Measurements from ENCODE around the gene IER2.

The IER2 gene, protein sequence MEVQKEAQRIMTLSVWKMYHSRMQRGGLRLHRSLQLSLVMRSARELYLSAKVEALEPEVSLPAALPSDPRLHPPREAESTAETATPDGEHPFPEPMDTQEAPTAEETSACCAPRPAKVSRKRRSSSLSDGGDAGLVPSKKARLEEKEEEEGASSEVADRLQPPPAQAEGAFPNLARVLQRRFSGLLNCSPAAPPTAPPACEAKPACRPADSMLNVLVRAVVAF

DNA sequence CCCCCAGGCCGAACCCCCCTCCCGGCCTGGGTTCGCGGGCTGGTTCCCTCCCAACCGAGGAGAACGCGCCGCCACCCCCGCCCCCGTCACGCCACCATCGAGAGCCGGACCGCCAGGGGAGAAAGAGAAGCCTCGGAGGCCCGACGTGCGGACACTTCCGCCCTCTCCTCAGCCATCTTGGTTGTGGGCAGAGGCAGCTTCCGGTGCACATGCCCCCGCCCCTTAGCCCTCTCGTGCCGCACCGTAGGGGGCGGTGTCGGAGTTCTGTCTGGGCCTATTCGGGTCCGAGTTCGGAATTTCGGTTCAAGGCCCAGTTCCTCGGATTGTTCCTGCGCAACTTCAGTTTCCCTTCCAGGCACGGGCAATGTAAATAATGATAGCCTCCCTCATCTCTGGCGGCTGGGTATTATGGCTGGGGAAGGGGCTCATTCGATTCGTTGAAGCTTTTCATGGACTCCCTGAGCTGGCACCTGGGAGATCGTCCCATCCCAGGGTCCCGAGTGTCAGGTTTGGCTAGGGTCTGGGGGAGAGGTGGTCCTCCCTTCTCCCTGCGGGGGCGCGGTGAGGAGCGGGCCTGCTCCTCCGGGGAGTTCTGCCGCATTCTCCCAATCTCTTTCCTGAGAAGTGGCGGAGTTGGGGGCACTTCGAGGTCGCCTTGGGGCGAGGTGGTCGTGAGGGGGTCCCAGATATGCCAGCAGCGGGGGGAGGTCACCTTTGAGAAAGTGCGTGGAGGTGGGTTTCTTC is at the start of gene IER2, which contains the start of gene STX10:
IER2 (plus strand) TSS at position 225 of the 744 bp plus-strand sequence. CDS start 2,776 bp downstream, outside the sequence.
STX10 (minus strand) TSS at position 189 of the 744 bp plus-strand sequence. CDS start 202 bp downstream, outside the sequence.
- peak; percentile 80 to 88 for DNase-seq (ENCODE audit: low read depth in 2 of 2)

DNA sequence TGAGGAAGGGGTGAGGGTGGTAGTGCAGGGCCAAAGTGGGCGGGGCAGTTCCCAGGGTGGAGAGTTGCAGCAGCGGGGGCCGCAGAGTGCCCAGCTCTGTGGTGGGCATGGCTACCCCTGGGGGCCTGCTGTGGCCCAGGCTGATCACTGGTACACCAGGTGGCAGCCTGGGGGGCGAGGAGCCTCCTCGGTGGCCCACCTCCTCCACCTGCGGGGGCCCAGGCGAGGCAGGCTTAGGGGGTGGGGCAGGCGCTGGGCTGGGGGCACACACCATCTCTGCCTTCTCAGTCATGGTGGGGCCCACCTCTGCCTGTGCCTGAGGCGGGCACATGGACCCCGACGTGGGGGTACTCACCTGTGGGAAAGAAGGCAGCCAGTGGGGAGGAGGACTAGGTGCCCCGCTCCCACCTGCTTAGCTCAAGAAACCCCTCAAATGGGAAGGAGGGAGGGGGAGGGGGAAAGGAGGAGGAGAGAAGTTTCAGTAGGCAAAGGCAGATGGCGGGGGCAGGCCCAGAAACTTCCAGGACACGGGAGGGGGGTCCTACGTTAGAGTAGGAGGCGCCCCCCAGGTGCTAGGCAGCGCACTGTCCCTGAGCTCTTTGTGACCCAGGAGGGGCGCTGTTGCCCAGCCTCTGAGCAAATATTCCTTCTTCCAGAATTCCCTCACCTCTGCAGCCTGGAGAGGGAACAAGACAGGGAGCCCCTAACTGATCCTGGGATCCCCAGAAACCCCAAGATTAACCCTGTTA is 49.2 kb upstream of the IER2 start:
- no peak for DNase-seq (ENCODE audit: low read depth in 2 of 2)

- DNase-seq (ENCODE audit: low read depth in 2 of 2), result no peak
Measured at GRCh38 chr19:13101590-13102415, 48.4 kb upstream of the IER2 start.

- no peak for DNase-seq (ENCODE audit: low read depth in 2 of 2)
Measured at GRCh38 chr19:13102416-13102665, 47.9 kb upstream of the IER2 start.

DNA sequence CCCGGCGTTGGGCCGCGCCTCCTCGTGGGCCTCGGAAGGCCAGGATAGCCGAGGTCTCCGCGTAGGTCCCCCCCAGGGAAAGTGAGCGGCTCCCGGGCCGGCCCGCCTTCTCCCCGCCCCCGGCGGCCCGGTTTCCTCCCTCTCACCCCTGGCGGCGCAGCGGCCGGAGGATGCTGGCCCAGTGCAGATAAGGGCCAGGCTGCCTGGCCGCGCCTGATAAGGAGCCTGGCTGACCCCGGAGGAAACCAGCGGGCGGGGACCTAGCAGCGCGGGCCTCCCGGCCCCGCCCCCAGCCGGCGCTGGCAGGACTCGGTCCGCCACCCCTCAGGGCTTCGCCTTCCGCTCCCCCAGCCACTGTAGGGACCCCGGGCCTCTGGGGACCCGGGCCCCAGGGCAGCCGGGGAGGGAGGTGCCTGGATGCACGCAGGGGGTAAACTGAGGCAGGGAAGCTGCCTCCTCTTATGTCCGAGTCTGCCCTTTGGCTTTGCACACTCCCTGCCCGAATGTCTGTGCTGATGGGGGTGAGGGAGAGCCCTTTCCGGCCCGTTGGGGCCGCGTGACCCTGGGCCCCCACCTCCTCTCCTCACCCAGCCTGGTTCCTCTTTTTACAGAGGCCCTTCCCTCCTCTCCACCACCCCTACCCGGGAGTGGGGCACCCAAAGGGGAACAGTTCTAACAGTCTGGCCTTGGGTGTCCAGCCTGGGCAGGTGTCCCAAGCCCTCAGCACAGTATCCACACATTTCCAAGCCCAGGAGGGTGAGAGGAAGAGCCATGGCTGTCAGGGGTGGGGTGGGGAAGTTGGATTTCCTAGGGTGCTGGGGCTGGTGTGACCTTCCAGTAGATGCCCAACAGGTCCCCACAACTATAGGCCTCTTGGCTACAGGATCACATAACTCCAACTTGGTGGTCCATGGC is 47.3 kb upstream of the IER2 start, which contains the start of gene LYL1:
LYL1 (minus strand) TSS at position 193 of the 915 bp plus-strand sequence. CDS start 1,687 bp downstream, outside the sequence.
- DNase-seq (ENCODE audit: low read depth in 2 of 2), result no peak

GRCh38 chr19:13103581-13104359 is 46.4 kb upstream of the IER2 start:
- DNase-seq (ENCODE audit: low read depth in 2 of 2), result no peak

DNA sequence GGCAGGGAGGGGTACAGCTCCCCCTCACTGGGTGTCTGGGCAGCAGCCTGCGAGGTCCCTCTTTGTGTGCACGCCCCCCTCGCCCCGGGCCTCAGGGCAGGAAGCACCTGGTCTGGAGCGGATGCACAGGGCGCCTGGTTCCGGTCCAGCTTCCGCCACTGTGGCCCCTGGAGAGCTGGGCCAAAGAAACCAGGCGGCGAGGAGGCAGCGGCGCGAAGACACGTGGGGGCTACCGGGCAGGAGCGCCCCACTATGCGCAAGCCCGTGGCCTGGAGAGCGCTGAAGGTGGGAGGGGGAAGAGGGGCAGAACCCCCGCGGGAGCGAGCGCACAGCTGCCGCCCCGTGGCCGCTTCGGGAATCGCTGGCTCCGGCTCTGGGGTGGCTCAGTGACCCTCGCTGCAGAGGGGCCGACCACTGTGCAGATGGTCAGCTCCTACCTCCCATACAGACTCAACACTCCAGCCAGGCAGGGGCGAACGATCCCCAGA is 45.8 kb upstream of the IER2 start:
- no peak for DNase-seq (ENCODE audit: low read depth in 2 of 2)

DNA sequence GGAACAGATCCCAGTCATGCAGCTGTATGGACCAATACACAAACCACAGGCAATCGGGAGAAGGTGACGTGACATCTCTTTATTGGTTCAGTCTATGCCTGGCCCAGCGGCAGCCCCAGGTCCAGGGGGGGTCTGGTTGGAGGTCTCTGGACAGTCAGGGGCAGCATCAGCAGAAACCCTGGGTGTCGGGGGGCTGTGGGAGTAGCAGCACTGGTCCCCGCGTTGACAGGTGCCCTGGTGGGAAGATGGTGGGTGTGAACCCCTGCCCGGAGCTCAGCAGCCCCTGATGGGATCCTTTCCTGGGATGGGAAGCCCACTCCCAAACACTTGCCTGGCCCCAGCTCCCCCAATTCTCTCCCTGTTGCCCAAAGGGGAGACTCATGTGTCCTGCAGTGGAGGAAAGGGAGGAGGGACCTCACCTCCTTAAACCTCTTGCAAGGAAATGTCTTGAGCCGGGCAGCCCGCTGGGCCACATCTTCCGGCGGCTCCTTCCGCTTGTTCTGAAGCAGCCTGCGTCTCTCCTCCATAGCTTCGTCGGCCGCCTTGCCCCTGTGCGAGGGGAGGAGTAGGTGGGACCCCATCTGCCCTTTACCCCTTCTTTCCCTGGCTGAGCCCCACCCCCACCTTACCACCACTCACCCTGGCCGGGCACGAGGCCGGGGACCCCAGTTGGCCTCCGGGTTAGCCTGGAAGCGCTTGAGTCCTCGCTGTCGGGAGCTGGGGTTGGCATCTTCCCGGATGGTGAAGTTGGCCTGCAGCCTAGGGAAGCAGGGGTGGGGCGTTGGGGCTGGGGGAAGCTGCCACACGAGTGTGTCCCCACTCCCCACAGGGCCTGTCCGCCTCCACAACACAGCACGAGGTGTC is 45.1 kb upstream of the IER2 start:
- DNase-seq (ENCODE audit: low read depth in 2 of 2), result no peak

DNA sequence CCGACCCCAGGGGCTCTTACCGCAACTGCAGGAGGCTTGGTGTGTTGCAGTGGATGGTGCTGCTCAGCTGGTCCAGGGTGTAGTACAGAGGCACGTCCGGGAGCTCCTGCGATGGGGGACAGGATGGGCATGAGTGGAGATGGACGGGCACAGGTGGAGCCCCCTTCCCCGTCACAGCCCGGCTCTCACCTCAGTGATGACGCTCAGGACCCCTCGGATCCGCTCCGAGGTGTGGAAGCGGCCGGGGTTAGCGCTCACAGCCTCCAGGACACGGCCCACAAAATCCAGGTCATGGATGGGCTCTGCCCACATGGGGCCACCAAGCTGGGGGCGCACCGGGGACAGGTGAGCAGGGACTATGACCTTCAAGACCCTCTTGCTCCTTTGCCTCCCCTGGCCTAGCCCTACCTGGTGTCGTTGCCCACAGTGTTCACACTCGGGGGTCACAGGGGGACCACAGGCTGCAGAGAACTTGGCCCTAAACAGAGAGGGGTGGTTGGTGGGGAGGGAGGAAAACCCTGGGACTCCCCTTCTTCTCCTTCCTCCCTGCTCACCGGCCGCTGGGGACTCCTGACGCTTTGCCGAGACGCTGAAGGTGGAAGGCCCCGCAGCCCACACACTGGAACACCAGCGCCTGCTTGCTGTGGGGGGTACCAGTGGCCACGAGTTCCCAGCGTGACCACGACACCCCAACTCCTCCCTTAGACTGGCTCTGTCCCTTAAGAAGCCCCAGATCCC is 40.7 kb upstream of the IER2 start:
- DNase-seq (ENCODE audit: low read depth in 2 of 2), result no peak

DNA sequence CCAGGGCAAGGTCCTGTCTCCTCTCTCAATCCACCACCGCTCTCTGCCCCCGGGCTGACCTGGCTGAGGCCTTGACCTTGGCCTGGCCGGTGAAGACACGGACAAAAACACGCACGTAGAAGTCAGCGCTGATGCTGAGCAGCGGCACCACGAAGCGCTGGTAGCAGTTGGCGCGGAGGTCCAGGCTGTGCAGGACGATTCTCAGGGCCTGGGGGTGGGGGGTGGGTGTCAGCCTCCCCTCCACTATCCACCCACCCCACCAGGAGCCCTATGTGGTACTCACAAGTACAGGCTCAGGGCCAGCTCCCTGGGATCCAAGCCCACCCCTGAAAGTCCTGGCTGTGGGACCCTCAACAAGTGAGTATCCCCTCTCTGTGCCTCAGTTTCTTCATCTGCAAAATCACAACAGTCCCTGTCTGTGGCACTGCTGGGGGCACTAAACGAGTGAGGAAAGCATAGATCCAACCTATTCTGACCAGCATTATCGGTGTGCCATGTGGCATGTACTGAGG is 40.1 kb upstream of the IER2 start:
- no peak for DNase-seq (ENCODE audit: low read depth in 2 of 2)

GRCh38 chr19:13112555-13112954 is 37.7 kb upstream of the IER2 start:
- no peak for DNase-seq (ENCODE audit: low read depth in 2 of 2)

DNA sequence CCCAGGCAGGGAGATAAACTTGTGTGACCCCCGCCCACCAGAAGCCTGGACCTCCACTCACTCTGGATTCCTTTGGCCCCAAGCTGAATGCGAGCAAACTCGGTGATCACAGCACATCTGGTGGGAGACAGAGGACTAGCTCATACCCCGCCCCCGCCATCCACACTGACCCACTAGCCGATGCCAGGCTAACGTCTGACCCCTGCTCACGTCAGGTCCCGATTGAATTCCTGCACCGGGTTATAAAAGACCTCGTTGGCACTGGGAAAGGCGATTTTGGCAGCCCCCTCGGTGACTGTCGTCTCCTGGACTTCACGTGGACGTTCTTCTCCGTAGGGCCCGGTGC is 34.3 kb upstream of the IER2 start:
- DNase-seq (ENCODE audit: low read depth in 2 of 2), result no peak

GRCh38 chr19:13116282-13117175 is 33.7 kb upstream of the IER2 start, which contains the start of gene TRMT1:
TSS of gene TRMT1 (minus strand) at chr19:13116740. CDS start at chr19:13116399, 341 bp downstream.
- peak; percentile 76 to 89 for DNase-seq (ENCODE audit: low read depth in 2 of 2)

DNA sequence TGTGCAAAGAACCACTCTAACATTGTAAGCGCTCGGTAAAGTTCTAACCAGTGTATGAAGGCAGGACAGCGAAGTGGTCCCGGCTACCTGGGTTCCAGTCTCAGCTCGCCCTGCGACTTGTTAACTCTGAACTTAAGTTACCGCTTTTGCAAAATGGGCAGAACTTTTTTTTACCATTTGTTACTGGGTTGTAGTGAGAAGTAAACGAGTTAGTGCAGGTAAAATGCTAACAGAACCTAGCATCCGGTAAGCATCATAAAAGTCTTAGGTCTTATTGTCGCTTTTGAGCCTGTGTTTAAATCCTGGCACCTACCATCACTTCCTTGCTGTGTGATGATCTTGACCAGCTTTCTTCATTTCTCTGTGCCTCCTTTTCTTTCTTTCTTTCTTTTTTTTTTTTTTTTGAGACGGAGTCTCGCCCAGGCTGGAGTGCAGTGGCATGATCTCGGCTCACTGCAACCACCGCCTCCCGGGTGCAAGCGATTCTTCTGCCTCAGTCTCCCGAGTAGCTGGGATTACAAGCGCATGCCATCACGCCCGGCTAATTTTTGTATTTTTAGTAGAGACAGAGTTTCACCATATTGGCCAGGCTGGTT is 32.9 kb upstream of the IER2 start:
- no peak for DNase-seq (ENCODE audit: low read depth in 2 of 2)

DNA sequence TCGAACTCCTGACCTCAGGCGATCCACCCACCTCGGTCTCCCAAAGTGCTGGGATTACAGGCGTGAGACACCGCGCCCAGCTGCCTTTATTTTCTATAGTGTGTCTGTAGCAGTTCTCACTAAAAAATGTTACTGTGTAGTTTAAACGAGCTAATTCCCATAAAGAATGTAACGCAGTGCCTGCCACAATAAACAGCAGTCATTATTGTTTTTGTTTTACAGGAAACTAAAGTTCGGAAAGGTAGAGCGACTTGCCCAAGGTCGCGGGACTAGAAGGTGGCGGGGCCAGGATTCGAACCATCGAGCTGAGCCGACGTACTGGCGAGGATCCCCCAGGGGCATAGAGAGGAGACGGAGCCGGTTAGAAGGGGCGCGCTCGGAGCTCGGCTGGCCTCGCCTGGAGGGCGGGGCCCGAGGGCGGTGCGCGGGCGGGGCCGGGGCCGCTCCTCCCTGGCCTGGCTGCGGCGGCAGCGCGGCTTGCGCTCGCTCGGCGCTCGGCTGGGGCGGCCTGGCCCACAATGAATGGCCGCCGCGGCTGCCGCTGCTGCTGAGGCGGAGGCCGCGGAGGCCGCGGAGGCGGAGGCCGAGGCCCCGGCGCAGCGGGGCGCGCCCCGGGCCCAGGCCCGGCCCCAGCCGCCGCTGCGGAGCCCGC is 32.3 kb upstream of the IER2 start, which contains the start of gene NACC1:
NACC1 (plus strand) TSS at position 493 of the 652 bp plus-strand sequence. CDS start 16,944 bp downstream, outside the sequence.
- DNase-seq (ENCODE audit: low read depth in 2 of 2), result peak; percentile 73 to 74

Data from activated CD8-positive, alpha-beta memory T cell treated with anti-CD3 and anti-CD28 coated beads for 4 hours (primary cell).